A549 treated with dexamethasone at 1 μM for 4 hours (cell line): ENCODE results near the gene WNT9B. TPM values are rescaled to one million over a fixed set of nuclear protein-coding genes. Genes with fewer than 3 reads are reported as not detected.

ENCODE experiments used
- total RNA-seq: library from RNA; stranded (reverse); fragments of 200-300 nt; extraction: Qiagen RNA extraction; gene quantifications from 5 replicates; pipeline ENCODE4 v1.2.3, GENCODE V29; 2022

WNT9B gene
- total RNA-seq: 0.05 to 0.06 TPM in 2 of 5 replicates, not detected in the others

DNA sequence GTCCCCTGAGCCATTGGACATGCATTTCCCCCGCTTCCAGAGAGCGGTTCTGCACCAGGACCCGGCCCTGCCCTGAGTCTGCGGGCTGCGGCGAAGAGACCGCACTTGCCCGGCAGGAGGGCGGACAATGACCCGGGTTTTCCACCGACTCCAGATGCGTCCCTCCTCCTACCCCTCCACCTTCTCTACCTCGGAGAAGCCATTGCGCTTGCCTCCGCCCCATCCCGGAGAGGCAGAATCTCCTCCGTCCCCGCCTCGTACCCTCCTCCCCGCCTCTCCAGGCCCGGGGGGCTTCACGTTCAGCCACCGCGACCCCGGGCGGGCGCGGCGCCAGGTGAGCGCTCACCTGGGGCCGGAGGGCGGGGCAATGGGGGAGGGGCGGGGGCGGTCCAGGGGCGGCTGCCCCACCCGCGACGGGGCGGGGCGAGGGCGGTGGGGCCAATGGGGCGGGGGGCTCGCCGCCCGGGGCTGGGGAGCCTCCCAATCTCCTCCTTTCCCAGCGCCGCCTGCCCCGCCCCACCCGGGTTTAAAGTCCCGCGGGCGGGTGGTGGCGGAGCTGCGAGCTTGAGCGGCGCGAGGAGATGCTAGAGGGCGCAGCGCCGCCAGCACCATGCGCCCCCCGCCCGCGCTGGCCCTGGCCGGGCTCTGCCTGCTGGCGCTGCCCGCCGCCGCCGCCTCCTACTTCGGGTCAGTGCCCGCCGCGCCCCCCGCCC is at the start of gene WNT9B:
TSS of gene WNT9B (plus strand) at position 555 of the 713 bp plus-strand sequence. CDS start at position 611, 56 bp downstream.

GRCh38 chr17:46818316-46818928 is 33.0 kb upstream of the WNT9B start, which contains the start of gene WNT3:
Gene WNT3 (minus strand): TSS chr17:46818692. CDS start chr17:46818597, 95 bp downstream.

DNA sequence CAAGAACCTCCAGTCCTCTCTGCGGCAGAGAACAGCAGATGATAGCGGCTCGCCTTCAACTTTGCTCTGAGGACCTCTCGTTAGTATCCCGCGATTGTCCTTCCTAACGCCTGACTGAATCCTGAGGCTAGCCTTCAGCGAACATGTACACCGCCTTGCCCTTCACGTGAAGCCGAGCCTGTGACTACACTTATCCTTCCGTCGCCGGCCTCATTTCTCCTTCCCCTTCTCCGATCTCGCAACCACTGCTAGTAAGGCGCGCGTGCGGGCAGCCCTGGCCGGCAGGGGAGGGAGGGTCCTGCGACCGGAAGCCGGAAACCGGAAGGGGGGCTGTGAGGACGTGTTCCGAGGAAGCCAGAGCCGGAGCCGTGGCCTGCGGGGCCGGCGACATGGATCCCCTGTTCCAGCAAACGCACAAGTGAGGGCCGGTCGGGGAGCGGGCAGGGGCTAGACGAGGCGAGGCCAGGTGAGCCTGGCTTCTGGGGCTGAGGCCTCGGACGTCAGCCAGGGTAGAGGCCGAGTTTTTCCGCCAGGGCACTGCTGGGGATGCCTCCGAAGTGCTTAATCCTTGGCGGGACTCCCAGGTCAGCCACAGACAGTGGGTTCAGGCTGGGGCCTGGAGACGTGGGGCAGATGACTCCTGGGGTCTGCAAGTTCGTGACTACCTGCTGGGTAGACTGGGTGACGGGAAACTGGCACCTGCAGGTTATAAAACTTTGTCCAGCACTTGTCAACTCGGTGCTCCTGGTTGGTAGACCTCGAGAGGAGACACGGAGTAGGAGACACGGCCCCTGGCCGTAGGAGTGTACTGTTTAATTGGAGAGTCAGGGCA is 71.6 kb downstream of the WNT9B start, which contains the start of gene GOSR2:
TSS of gene GOSR2 (plus strand) at position 357 of the 832 bp plus-strand sequence. CDS start at position 390, 33 bp downstream.

Other genes with a start within 250 kb of the WNT9B start
- 3.6 to 4.7 TPM (median 4.2 TPM) in 5 replicates for gene WNT3, start 32.9 kb upstream of the WNT9B start, total RNA-seq
- 29.5 to 41.0 TPM (median 37.2 TPM) in 5 replicates for gene GOSR2, start 71.6 kb downstream of the WNT9B start, total RNA-seq
- 0.39 to 0.93 TPM (median 0.59 TPM) in 5 replicates for gene RPRML, start 127.7 kb downstream of the WNT9B start, total RNA-seq